Right cardiac atrium (tissue), 5 donors: Measurements from ENCODE around the gene SRSF1. TPM values are rescaled to one million over a fixed set of nuclear protein-coding genes. Genes with fewer than 3 reads are reported as not detected.

Experiments used
- ATAC-seq, 2 donors: fragments of 200-7000 bp; cut with Tn5 transposase; one replicate each; pipeline versions ENCODE4 v1.8.0 to v1.9.1; 2020; ENCODE audit warnings: moderate library complexity in 2 of 2, mild to moderate bottlenecking in 1 of 2
- DNase-seq, 3 donors: peaks; one replicate each; pipeline ENCODE4 v3.0.0-alpha.2; 2020
- H3K27ac ChIP-seq: one replicate; pipeline ENCODE4 v1.5.1; 2013; ENCODE audit warnings: mild to moderate bottlenecking, low read length, control low read depth, moderate library complexity
- H3K27me3 ChIP-seq: one replicate; pipeline ENCODE4 v1.6.1; 2013; ENCODE audit not compliant: control insufficient read depth, insufficient read depth
- H3K4me1 ChIP-seq: one replicate; pipeline ENCODE4 v1.6.1; 2013; ENCODE audit warnings: low read length; ENCODE audit not compliant: control insufficient read depth, insufficient read depth
- H3K4me3 ChIP-seq: one replicate; pipeline ENCODE4 v1.5.1; 2013; ENCODE audit warnings: low read length, control low read depth
- H3K9me3 ChIP-seq: one replicate; pipeline ENCODE4 v1.6.1; 2013; ENCODE audit warnings: low read length; ENCODE audit not compliant: control insufficient read depth
- WGBS: extraction: QIAGEN DNeasy Blood & Tissue Kit; methylation state at CpG from one replicate; pipeline ENCODE4 v1.1.7; 2013; 5-methylcytosine and 5-hydroxymethylcytosine counted together
- intact Hi-C, 4 donors: fragments of 100-400 bp; cut with DNase I; formaldehyde crosslinking; loops; one replicate each; pipeline versions ENCODE4 v1.11.0 to v1.14.0; 2022 to 2023
- polyA plus RNA-seq: library from polyadenylated mRNA; stranded (reverse); fragments of 200-250 nt; gene quantifications from one replicate; pipeline ENCODE4 v1.2.3, GENCODE V29; 2013
- total RNA-seq, 4 donors: library from RNA; stranded (reverse); fragmentation: NEBNext Ultra II Directional; extraction: Animal tissue kit (Norgen Biotek cat#: 25700); gene quantifications; one replicate each; pipeline ENCODE4 v1.2.1, GENCODE V29; 2021
- donor health status: healthy with polysubstance abuse.
- donor health status: DM: no; HTN: yes; CAD: no.
- donor health status: DM: no; HTN: no; CAD: no.
- donor health status: DM: no; HTN: yes; CAD: no; lungs with severe emphysema.
- donor health status: DM: yes; HTN: yes; CAD: no.

Gene SRSF1
- total and polyA plus RNA-seq, 5 donors: 58.9 to 132 (median 123) TPM

DNA sequence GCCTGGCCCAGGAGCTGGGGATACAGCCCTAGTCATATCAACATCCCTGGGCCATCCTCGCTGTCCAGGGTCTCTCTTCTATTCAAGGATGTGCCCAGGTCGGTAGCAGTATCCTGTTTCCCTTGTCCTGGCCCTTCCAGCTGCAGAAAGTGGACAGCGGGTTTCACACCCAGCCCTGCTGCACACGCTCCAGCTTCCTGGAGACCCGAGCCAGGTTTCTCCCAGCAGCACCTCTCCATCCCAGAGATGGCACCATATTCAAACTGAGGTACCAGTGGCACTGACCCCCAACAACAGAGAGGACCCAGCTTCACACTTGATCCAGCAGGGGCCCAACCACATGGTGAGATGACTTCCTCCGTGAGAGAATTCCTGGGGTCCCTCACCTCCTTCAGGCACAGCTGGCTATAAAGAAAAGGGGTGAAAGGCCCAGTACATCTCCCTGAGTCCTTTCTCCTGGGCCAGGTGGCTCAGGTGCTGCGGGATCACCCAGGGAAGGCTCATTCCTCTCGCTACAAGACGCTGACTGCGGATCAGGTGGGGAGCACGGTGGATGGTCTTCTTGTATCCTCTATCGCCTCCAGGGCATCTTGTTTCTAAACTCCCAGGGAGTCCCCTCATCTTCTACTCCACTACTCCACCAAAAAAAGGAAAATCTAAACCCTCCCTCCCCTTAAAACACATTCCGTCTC lies 53.2 kb downstream of the SRSF1 start:
- peak in 1 of 3 donors; percentile 60 for DNase-seq
- no peak for ATAC-seq
- intact Hi-C loops: loop anchor here in 3 of 4 donors (5.0 to 10.0 kb wide), 3 partner anchors 33 to 62 kb away; partner anchors contain the start of gene VEZF1 (in 1 of the 3)
- Histone ChIP-seq H3K4me3 (peak overlapping the region; percentile 99), H3K27ac (peak overlapping the region; percentile 98), H3K9me3 (no peaks in the 10 kb centered on the region), H3K4me1 (peaks cover 30% of the 10 kb centered on the region), H3K27me3 (no peaks in the 10 kb centered on the region)
- WGBS: 52% methylated on average over 13 of the region's 13 CpGs

Other genes with a start within 250 kb of the SRSF1 start
- gene MRPS23, start 157.2 kb downstream of the SRSF1 start, total RNA-seq: 10 to 100 TPM; 50.9 to 68.3 (median 61.1) TPM
- gene MRPS23, start 157.2 kb downstream of the SRSF1 start, polyA plus RNA-seq: 54.7 TPM
- 10 to 100 TPM; 53.1 to 60.5 (median 55.1) TPM for gene CUEDC1, start 51.8 kb downstream of the SRSF1 start, total RNA-seq
- 41.0 TPM for gene CUEDC1, start 51.8 kb downstream of the SRSF1 start, polyA plus RNA-seq
- gene VEZF1, start 19.0 kb downstream of the SRSF1 start, total RNA-seq: 10 to 100 TPM; 67.4 to 74.6 (median 68.5) TPM
- gene VEZF1, start 19.0 kb downstream of the SRSF1 start, polyA plus RNA-seq: 20.0 TPM
- 10 to 100 TPM; 58.1 to 73.0 (median 67.4) TPM for gene DYNLL2, start 76.2 kb upstream of the SRSF1 start, total RNA-seq
- gene DYNLL2, start 76.2 kb upstream of the SRSF1 start, polyA plus RNA-seq: 73.4 TPM
- not detected for gene OR4D1, start 141.1 kb upstream of the SRSF1 start, total RNA-seq
- gene OR4D1, start 141.1 kb upstream of the SRSF1 start, polyA plus RNA-seq: not detected
- not detected for gene OR4D2, start 159.7 kb upstream of the SRSF1 start, total RNA-seq
- not detected for gene OR4D2, start 159.7 kb upstream of the SRSF1 start, polyA plus RNA-seq
- gene EPX, start 185.5 kb upstream of the SRSF1 start, total RNA-seq: not detected
- not detected for gene EPX, start 185.5 kb upstream of the SRSF1 start, polyA plus RNA-seq
- 10 to 100 TPM in 1 of 4 donors, 1 to 10 TPM in 3; 5.6 to 11.4 (median 7.2) TPM for gene MKS1, start 212.0 kb upstream of the SRSF1 start, total RNA-seq
- gene MKS1, start 212.0 kb upstream of the SRSF1 start, polyA plus RNA-seq: 5.9 TPM
- not detected for gene LPO, start 231.3 kb upstream of the SRSF1 start, total RNA-seq
- gene LPO, start 231.3 kb upstream of the SRSF1 start, polyA plus RNA-seq: 0.29 TPM